Breast epithelium (tissue), 4 donors: ENCODE data around the gene OPN1MW3. TPM values are rescaled to one million over a fixed set of nuclear protein-coding genes. Genes with fewer than 3 reads are reported as not detected.
"Not testable (repeated sequence)": the region's sequence is repeated elsewhere in the genome, so short reads cannot be mapped to it uniquely, and the experiment has no call there.

ENCODE experiments used
- DNase-seq, 2 donors: peaks; one replicate each; pipeline ENCODE4 v3.0.0-alpha.2; 2019; ENCODE audit warnings: low spot score in 2 of 2
- H3K27ac ChIP-seq, 2 donors: fragments of 200-600 bp; sonication (generic) in 1 of 2; one replicate each; pipeline ENCODE4 v1.5.1; 2016 to 2019; ENCODE audit warnings: mild to moderate bottlenecking in 1 of 2
- H3K27me3 ChIP-seq, 2 donors: fragments of 200-600 bp; sonication (generic) in 1 of 2; one replicate each; pipeline versions ENCODE4 v1.5.1 to v1.6.0; 2017 to 2019; ENCODE audit warnings: control low read depth in 1 of 2, mild to moderate bottlenecking in 1 of 2
- H3K36me3 ChIP-seq: fragments of 200-600 bp; one replicate; pipeline ENCODE4 v1.5.1; 2019
- H3K4me1 ChIP-seq, 2 donors: fragments of 200-600 bp; sonication (generic); one replicate each; pipeline ENCODE4 v1.5.1; 2016 to 2019; ENCODE audit warnings: control low read depth in 1 of 2
- H3K4me3 ChIP-seq, 3 donors: fragments of 200-600 bp; sonication (generic); 1 replicate in 2 of 3; 2 replicates in 1 of 3; pipeline ENCODE4 v1.5.1; 2016 to 2019; ENCODE audit warnings: mild to moderate bottlenecking in 3 of 3, moderate library complexity in 2 of 3
- H3K9me3 ChIP-seq, 2 donors: fragments of 200-600 bp; sonication (generic) in 1 of 2; one replicate each; pipeline ENCODE4 v1.5.1; 2016 to 2019; ENCODE audit warnings: control low read depth in 1 of 2
- POLR2A ChIP-seq: fragments of 450-650 bp; IDR thresholded peaks from one replicate; pipeline ENCODE4 v1.6.1; 2016; ENCODE audit warnings: antibody characterized with exemption, mild to moderate bottlenecking, moderate library complexity
- POLR2AphosphoS5 ChIP-seq, 3 donors: sonication (generic); formaldehyde crosslinking; IDR thresholded peaks; one replicate each; pipeline ENCODE4 v1.6.1; 2017; ENCODE audit warnings: antibody characterized with exemption in 3 of 3
- intact Hi-C: fragments of 100-400 bp; cut with DNase I; formaldehyde crosslinking; loops from one replicate; pipeline ENCODE4 v1.15.1; 2023; ENCODE audit warnings: low total_unique reads
- total RNA-seq, 3 donors: library from RNA; depleted of rRNA; stranded (reverse); fragments of >200 nt; gene quantifications; one replicate each; pipeline ENCODE4 v1.1.0, GENCODE V29; 2016
- TF ChIP-seq, protein P1 (sequence below), 3 donors: fragments of 450-650 bp; IDR thresholded peaks; one replicate each; pipeline ENCODE4 v1.5.1; 2016 to 2017; ENCODE audit warnings: antibody characterized with exemption in 3 of 3, mild to moderate bottlenecking in 3 of 3, moderate library complexity in 3 of 3

Gene OPN1MW3
- total RNA-seq, 3 donors from 2014 or later: not detected

DNA sequence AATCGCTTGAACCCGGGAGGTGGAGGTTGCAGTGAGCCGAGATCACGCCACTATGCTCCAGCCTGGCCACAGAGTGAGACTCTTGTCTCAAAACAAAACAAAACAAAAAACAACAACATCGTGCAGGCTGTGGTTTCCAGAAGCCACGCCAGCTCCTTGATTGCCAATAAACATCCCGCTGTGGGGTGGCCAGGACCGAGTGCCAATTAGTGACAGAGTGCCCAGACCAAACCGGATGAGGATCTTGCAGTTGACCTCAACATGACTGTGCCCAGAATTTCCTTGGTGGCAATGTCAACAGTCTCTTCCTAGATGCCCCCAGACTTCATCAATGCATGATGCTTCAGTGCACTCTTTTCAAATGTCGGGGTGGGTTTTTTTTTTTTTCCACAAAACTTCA lies 1.3 kb downstream of the OPN1MW3 start:
- H3K9me3 ChIP-seq, H3K4me3 ChIP-seq, DNase-seq, intact Hi-C loops, H3K36me3 ChIP-seq, H3K27ac ChIP-seq, H3K4me1 ChIP-seq, H3K27me3 ChIP-seq: not testable (repeated sequence)

DNA sequence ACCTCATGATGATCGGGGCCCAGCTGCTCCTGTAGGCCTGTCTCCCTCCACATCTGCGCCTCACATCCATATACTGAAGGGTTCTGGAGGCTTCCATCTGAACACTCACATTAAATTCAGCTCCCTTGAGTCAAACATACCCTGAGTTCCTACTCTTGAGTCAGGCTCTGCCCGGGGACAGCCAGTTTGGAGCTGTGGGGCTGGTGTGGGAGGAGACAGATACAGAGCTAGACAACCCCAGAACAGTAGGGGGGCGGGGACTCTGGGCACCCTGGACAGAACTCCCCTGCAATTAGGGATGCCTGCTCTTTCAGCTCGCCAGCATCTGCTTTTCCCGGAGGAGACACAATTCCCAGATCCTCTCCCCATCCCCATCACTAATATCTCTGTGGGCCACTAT lies 5.7 kb downstream of the OPN1MW3 start:
- H3K4me1 ChIP-seq, H3K4me3 ChIP-seq, H3K36me3 ChIP-seq, H3K27ac ChIP-seq, H3K27me3 ChIP-seq, intact Hi-C loops, DNase-seq, H3K9me3 ChIP-seq: not testable (repeated sequence)

DNA sequence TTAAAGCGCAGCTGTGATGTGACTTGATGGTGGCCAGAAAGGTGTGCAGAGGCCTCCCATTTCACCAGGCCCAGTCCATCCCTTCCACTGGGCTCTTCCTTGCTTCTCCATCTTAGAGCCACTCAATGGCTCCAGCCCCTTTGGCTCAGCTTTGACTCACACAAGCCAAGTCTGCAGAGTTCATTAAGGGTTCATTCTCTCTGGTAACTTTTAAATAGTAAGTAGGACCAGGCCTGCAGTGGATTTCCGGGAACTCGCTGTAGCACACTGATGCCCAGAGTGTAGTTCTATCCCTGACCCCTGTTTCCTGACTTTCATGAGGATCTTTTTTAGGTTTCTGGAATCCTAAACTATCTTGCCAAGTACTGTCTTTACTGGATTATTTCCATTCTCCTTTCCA lies 11.9 kb downstream of the OPN1MW3 start:
- H3K4me1 ChIP-seq, DNase-seq, H3K4me3 ChIP-seq, H3K9me3 ChIP-seq, H3K27me3 ChIP-seq, intact Hi-C loops, H3K36me3 ChIP-seq, H3K27ac ChIP-seq: not testable (repeated sequence)

DNA sequence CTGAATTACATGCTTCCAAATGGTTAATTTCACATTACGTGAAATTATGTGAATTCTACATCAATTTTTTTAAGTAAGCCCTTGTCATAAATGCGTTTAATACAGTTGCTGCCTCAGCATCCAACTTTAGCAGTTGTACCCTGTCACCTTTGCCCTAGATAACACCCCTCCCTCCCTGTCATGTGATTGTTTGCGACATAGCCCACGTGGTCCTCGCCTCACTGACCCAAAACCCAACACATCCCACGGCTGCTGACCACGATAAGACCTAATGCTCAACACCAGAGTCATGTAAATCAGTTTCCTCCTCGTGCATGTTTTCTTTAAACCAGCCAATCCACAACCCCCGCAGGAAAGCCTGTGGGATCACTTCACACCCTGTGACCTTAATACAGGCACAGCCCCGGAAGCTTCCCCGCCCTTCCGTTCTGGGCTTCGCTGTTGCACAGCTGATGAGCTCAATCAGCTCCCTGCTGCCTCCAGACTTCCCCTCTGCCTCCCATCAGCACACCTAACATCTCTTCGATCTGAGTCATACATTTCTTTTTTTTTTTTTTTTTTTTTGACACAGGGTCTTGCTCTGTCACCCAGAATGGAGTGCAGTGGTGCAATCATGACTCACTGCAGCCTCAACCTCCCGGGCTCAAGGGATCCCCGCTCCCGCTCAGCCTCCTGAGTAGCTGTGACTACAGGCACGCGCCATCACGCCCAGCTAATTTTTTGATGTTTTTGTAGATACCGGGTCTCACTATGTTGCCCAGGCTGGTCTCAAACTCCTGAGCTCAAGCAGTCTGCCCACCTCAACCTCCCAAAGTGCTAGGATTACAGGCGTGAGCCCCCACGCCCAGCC lies 27.3 kb downstream of the OPN1MW3 start:
- intact Hi-C loops, H3K27me3 ChIP-seq, H3K4me1 ChIP-seq, H3K27ac ChIP-seq, DNase-seq, H3K36me3 ChIP-seq, H3K4me3 ChIP-seq, H3K9me3 ChIP-seq: not testable (repeated sequence)

DNA sequence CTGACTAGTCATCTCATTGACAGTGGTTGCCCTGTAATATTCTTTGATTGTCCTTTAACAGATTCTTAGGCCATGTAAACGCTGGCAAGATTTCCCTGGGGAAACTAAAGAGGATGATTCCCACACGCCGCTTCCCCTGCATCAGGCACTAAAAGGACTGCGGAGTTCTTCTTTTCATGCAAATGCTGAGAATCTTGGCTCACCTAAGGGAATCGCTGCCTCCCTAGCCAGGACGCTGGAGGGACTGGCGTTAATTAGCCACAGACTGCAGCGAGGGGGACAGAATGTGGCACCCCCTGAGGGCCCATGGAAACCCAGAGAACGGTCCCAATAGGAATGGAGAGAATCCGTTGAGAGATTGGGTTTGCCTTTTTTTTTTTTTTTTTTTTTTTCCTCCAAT lies 29.0 kb downstream of the OPN1MW3 start:
- H3K4me1 ChIP-seq, H3K36me3 ChIP-seq, DNase-seq, H3K27ac ChIP-seq, H3K9me3 ChIP-seq, intact Hi-C loops, H3K4me3 ChIP-seq, H3K27me3 ChIP-seq: not testable (repeated sequence)

DNA sequence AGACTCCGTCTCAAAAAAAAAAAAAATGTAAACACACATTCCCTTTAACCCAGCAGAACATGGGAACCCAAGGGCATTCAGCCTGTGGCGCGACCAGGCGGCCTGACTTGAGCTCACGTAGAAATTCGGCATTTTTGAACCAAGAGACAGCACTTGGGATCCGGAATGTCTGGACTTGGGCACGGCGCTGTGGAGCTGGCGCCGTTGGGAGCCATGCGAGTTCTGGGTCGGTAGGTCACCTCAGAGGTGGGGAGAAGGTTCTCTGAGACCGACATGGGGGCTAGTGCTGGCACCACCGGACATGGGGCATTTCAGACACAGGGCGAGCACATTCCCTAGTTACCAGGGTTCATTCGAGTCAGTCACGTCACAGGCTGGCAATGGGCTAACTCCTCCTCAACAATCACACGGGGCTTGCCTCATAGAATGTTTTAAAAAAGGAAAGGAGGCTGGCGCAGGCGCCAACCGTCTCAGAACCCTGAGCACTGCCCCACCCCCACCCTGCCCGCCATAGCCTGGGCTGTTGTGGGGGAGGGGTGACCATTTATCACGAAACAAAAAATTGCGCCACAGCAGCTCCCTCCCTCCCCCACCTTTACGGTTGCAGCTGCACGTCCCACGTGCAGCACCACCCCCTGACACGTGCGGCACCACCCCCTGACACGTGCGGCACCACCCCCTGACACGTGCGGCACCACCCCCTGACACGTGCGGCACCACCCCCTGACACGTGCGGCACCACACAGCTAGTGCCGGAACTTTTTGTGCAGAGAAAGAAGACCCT lies 37.6 kb downstream of the OPN1MW3 start, which contains the start of gene TEX28:
TEX28 (minus strand) TSS at position 334 of the 784 bp plus-strand sequence. CDS start 3,007 bp downstream, outside the sequence.
- H3K36me3 ChIP-seq: no peaks in the 10 kb centered on the region
- DNase-seq: no peak
- H3K4me1 ChIP-seq: no peaks in the 10 kb centered on the region
- no peaks in the 10 kb centered on the region for H3K9me3 ChIP-seq
- TF ChIP-seq, protein P1, sequence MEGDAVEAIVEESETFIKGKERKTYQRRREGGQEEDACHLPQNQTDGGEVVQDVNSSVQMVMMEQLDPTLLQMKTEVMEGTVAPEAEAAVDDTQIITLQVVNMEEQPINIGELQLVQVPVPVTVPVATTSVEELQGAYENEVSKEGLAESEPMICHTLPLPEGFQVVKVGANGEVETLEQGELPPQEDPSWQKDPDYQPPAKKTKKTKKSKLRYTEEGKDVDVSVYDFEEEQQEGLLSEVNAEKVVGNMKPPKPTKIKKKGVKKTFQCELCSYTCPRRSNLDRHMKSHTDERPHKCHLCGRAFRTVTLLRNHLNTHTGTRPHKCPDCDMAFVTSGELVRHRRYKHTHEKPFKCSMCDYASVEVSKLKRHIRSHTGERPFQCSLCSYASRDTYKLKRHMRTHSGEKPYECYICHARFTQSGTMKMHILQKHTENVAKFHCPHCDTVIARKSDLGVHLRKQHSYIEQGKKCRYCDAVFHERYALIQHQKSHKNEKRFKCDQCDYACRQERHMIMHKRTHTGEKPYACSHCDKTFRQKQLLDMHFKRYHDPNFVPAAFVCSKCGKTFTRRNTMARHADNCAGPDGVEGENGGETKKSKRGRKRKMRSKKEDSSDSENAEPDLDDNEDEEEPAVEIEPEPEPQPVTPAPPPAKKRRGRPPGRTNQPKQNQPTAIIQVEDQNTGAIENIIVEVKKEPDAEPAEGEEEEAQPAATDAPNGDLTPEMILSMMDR (IDR thresholded peaks at IDR 0.05): no peak
- no peak for TF ChIP-seq POLR2AphosphoS5 (IDR thresholded peaks at IDR 0.05)
- TF ChIP-seq POLR2A: no peak
- H3K27me3 ChIP-seq: peaks cover 0 to 1% of the 10 kb centered on the region in 2 donors
- no peak within 1 kb of the TSS for H3K4me3 ChIP-seq
- intact Hi-C loops: no loop called here
- H3K27ac ChIP-seq: no peak within 1 kb of the TSS

DNA sequence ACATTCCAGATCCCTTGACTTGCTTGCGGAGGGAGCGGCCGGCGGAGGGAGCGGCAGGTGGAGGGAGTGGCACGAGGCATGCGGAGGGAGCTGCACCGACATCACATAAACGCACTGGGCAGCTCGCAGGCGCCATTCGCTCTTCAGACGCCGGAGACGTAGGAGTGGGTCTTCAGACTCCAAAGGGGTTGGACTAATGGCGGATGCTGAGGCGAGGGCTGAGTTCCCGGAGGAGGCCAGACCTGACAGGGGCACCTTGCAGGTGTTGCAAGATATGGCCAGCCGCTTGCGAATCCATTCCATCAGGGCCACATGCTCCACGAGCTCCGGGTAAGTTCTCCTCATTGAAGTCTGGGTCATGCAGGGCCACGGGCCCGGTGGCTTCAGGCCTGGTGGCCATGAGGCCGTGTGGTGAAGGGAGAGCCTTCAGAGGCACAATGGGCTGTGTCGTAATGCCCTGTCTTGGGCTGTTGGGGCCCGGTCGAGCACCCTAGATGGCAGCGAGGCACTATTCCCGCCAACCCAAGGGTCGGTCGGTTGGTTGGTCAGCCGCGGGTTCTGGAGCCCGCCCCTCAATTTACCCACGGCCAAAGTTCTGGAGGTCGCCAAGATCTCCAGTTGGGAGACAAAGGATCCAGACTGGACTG lies 38.4 kb downstream of the OPN1MW3 start, which contains the start of gene TKTL1:
TKTL1 (plus strand) TSS at position 132 of the 647 bp plus-strand sequence; CDS start at position 197, 65 bp downstream.
- no peak within 1 kb of the TSS for H3K27ac ChIP-seq
- peaks cover 0 to 9% of the 10 kb centered on the region in 2 donors for H3K27me3 ChIP-seq
- DNase-seq: no peak
- TF ChIP-seq, protein P1 (IDR thresholded peaks at IDR 0.05): no peak
- TF ChIP-seq POLR2AphosphoS5 (IDR thresholded peaks at IDR 0.05) (no peak), POLR2A (no peak)
- no peaks in the 10 kb centered on the region for H3K4me1 ChIP-seq
- intact Hi-C loops: no loop called here
- no peak within 1 kb of the TSS for H3K4me3 ChIP-seq
- no peaks in the 10 kb centered on the region for H3K9me3 ChIP-seq
- H3K36me3 ChIP-seq: no peaks in the 10 kb centered on the region
